Measurements from ENCODE around the gene FBN1. TPM values are rescaled to one million over a fixed set of nuclear protein-coding genes. Genes with fewer than 3 reads are reported as not detected.

Gene FBN1
- total and polyA plus RNA-seq, 8 donors = 4.7 to 384 (median 42.6) TPM

GRCh38 chr15:48389691-48390143, 255.8 kb downstream of the FBN1 start:
- H3K27ac ChIP-seq = no peak overlapping the region
- H3K27me3 ChIP-seq = no peaks in the 10 kb centered on the region
- H3K4me1 ChIP-seq = peaks cover 11 to 40% (median 26%) of the 10 kb centered on the region in 4 donors
- H3K4me3 ChIP-seq = no peak overlapping the region
- WGBS, 5 donors = 73 to 87% (median 74%) methylated on average over 3 of the region's 3 CpGs
- peak in 1 of 2 donors; percentile 47 for DNase-seq
- H3K9me3 ChIP-seq = no peaks in the 10 kb centered on the region
- intact Hi-C loops (cut with DNase I; ENCODE audit: low total_unique reads) = no loop called here
- TF ChIP-seq EP300 (IDR thresholded peaks at IDR 0.05) = no peak
- TF ChIP-seq POLR2A (IDR thresholded peaks at IDR 0.05) = no peak
- TF ChIP-seq POLR2AphosphoS5 (IDR thresholded peaks at IDR 0.05) = no peak
- no peak for TF ChIP-seq CTCF (IDR thresholded peaks at IDR 0.05)
- H3K36me3 ChIP-seq = no peaks in the 10 kb centered on the region

GRCh38 chr15:48388910-48389309, 256.6 kb downstream of the FBN1 start:
- intact Hi-C loops (cut with DNase I; ENCODE audit: low total_unique reads) = no loop called here
- Histone ChIP-seq H3K4me1 (peaks cover 5 to 33% (median 22%) of the 10 kb centered on the region in 4 donors), H3K4me3 (no peak overlapping the region), H3K36me3 (no peaks in the 10 kb centered on the region), H3K27ac (no peak overlapping the region), H3K9me3 (no peaks in the 10 kb centered on the region), H3K27me3 (no peaks in the 10 kb centered on the region)
- TF ChIP-seq CTCF (IDR thresholded peaks at IDR 0.05) (no peak), POLR2AphosphoS5 (IDR thresholded peaks at IDR 0.05) (no peak), POLR2A (IDR thresholded peaks at IDR 0.05) (no peak), EP300 (IDR thresholded peaks at IDR 0.05) (no peak)
- WGBS, 5 donors = 75 to 95% (median 89%) methylated on average over 1 of the region's 1 CpG
- no peak for DNase-seq

GRCh38 chr15:48388016-48388851, 257.3 kb downstream of the FBN1 start:
- intact Hi-C loops (cut with DNase I; ENCODE audit: low total_unique reads) = no loop called here
- Histone ChIP-seq H3K4me1 (peaks cover 1 to 26% (median 17%) of the 10 kb centered on the region in 4 donors), H3K4me3 (no peak overlapping the region), H3K9me3 (no peaks in the 10 kb centered on the region), H3K27ac (no peak overlapping the region), H3K27me3 (no peaks in the 10 kb centered on the region), H3K36me3 (no peaks in the 10 kb centered on the region)
- DNase-seq = no peak
- WGBS, 5 donors = 37 to 64% (median 52%) methylated on average over 3 to 4 of the region's 4 CpGs
- TF ChIP-seq POLR2A (IDR thresholded peaks at IDR 0.05) (no peak), EP300 (IDR thresholded peaks at IDR 0.05) (no peak), CTCF (IDR thresholded peaks at IDR 0.05) (no peak), POLR2AphosphoS5 (IDR thresholded peaks at IDR 0.05) (no peak)

- Histone ChIP-seq H3K27ac (no peak overlapping the region), H3K4me3 (no peak overlapping the region), H3K36me3 (no peaks in the 10 kb centered on the region), H3K4me1 (peaks cover 0 to 17% (median 7%) of the 10 kb centered on the region in 4 donors), H3K9me3 (no peaks in the 10 kb centered on the region), H3K27me3 (no peaks in the 10 kb centered on the region)
- TF ChIP-seq CTCF (IDR thresholded peaks at IDR 0.05) = no peak
- 58 to 83% (median 77%) methylated on average over 4 of the region's 4 CpGs for WGBS, 5 donors
- intact Hi-C loops (cut with DNase I; ENCODE audit: low total_unique reads) = no loop called here
- no peak for DNase-seq
These were observed 260.3 kb downstream of the FBN1 start for GRCh38 chr15:48385031-48385830.
